Glomerular visceral epithelial cell (primary cell): ENCODE results near the gene TBC1D22A.

ENCODE experiments used
- DNase-seq: peaks from one replicate; pipeline ENCODE4 v3.0.0-alpha.2; 2016; ENCODE audit errors: extremely low spot score

The TBC1D22A gene

DNA sequence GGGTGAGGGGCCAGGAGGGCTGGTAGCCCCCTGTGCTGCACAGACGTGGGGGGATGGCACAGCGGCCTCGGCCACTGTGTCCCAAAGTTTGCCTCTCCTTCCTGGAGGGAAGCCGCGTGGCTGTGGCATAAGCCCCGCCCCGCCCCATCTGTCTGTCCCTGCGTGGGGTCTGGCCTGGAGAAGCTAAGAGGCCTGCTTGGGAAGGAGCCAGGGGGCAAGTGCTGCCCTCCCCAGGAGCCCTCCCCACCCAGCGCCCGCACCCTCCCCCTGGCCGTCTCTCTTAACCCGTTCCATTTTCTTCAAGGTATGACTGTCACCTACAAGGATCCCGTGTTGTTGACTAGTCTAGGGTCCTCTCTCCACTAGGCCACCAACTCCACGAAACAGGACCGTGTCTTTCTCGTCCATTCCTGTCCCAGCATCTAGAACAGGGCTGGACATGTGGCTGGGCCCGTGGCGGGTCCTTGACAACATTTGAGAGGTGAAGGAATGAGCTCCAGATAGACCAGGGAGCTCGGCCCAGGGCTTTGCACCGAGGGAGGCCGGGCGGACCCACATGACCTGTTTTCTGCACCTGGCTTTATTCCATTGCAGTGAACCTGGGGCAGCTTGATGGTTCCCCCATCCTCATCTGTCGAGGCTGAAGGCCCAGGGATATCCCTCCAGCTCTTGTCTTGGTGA lies 428.0 kb downstream of the TBC1D22A start:
- no peak for DNase-seq

DNA sequence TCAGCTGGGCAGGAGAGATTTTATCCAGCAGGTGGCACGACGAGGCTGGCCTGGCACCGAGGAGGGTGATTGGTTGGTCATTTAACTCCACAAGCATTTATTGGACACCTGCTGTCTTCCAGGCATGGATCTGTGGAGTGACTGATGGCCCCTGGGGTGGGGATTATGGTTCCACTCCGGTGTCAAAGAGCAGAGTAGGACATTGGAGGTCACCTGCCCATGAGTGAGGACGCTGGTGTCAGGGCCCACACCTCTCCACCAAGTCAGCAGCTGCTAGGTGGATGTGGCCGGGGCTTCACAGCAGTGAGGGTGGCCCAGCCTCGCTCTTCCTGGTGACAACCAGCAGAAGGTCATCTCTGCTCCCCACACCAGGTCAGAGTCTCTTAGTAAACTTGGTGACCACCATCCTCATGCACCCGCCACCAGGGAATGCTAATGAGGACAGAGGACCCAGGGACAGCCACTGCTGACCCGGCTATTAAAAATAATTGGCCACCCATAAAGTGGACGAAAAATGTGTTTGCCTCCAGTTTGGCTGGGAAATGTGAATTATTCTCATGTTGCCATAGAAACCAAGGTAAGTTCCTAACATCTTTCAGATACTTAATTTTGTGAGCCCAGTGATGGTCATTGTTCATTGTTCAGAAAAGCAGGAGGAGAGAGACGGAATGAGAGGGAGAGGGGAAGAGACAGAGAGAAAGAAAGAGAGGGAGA lies 428.7 kb downstream of the TBC1D22A start:
- DNase-seq, result no peak

DNA sequence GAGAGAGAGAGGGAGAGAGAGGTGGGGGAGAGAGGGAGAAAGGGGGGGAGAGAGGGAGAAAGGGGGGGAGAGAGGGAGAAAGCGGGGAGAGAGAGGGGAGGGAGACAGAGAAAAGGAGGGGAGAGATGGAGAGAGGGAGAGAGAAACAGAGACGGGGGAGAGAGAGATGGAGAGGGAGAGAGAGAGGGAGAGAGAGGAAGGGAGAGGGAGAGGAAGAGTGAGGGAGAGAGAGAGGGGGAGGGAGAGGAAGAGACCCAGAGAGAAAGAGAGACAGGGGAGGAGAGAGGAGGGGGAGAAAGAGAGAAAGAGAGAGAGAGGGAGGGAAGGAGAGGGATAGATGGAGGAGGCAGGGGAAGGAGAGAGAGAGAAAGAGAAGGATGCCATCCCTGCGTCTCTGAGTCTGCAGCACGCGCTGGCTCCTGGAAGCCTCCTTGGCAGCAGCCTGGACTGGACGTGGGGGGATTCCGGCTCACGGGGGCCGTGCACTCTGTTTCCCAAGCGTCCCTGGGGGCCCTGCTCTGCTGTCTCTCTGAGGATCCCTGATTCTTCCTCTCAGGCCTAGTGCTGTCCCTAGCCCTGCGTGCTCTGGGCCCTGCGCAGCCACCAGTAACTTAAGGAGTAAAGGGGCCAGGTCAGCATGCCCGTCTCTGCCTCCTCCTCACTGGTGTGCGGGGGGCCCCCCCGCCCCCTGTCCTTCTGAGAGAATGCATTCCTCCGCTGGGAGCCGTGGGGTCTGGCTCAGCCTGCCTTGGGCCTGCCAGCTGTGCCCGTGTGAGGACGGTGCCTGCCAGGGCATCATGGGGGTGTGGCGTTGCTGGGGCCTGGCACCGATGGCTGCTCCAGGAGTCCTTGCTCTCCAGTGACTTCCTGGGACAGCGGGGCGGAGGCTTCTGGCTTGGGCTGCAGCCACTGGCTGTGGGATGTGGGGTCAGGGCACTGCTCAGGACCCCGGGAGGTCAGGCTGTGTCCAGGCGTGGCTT lies 429.5 kb downstream of the TBC1D22A start:
- DNase-seq, result no peak

DNA sequence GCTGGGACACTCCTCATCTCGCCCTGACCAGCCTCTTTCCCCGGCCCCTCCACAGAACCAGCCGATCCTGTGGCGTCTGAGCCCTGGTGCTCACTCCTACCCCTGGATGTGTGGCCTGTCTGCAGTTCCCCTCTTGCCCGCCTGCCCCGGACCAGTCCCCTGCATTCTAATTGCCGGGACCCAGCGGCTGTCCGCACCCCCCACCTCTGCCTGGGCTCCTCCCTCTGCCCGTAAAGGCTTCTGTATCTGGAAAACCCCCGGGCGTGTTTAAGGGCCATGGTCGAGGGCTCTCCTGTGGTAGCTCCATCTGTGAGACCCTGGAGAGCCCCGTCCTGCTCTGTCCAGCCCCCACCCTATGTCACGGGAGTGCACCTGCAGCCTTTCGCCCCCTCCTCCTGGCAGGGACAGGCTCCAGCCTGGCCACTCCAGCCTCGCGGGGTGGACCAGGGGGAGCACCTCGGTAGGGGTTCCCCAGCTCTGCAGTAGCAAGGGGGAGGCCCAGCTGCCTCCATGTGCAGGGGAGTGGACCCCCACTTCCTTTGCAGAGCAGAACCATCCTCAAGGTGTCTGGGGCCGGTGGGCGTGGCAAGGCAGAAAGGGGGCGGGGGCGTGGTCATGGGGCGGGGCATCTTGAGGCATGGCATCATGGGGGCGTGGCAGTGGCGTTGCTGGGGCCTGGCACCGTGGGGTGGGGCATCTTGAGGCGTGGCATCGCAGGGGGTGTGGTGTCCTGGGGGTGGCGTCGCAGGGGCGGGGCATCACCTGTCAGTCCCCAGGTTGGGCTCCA lies 430.4 kb downstream of the TBC1D22A start:
- DNase-seq, result no peak

DNA sequence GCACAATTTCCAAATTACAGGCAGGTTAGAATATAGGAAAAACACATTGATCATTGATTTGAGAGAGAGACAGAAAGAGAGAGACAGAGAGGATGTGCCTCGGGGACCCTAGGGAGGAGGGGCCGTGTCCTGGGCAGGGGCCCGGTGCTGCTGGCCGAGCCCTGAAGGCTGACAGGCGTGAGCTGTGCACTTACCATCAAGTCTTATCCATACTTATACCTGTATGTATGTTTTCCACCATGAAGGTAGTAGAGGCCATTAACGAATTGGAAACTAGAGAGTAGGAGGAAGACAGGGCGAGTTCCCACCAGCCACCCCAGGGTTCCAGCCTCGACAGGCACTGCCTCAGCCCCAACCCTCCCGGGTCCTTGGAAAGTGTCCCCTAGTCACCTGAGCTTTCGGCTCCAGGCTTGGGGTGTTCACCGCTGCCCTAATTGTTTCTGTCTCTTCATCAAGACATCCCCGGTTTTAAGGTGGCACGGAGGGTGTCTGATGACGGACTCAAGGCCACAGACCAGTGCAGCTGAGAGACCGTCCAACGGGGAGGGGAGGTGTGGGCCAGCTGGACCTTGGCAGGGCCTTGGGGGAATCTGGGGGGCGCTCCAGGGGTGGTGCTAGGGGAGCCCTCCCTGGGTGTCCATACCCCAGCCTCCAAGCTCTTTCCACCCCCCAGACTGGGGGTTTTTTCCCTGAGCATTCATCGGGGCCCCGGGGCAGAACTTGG lies 431.3 kb downstream of the TBC1D22A start:
- DNase-seq, result no peak

DNA sequence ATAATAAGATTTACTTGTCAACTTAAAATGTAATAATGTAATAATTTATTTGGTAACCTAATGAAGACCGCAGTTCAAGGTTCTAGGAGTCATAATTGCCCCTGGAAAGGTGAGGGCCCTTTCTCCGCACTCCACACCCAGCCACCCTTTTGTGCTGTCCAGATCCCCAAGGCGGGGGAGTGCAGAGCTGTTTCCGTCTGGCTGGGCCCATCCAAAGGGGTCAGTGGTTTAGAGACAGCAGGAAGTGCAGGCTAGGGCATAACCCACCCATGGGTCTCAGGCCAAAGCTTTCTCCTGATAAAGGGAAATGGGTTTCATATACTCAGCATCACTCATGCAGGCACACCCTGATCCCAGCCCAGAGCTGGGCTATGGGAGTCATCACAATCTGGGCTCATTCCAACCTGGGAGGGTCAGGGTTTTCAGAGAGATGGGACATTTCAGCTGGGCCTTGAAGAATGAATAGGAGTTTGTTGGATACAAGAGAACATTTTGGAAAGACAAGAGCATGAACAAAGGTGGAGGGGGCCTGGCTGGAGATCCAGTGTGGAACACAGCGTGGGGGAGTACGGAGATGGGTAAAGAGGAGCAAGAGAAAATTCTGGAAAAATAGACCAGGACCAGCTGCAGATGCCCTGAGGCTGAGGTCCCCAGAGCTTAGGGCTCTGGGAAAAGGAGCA lies 432.2 kb downstream of the TBC1D22A start:
- no peak for DNase-seq

DNA sequence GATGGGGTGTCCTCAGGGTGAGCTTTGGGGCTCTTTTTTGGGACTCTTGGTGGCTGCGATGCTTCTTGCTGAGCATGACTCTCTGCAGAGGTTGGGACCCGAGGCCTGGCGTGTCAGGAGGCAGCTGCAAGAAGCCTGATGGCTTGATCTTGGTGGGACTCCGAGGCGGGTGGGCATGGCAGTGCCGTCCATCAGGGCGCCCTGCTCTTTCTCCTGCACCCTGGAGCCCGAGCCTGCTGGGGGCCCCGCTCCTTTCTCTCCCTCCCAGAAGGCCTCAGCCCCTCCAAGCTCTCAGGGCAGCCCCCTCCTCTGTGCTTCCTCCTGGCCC lies 432.7 kb downstream of the TBC1D22A start:
- no peak for DNase-seq

DNA sequence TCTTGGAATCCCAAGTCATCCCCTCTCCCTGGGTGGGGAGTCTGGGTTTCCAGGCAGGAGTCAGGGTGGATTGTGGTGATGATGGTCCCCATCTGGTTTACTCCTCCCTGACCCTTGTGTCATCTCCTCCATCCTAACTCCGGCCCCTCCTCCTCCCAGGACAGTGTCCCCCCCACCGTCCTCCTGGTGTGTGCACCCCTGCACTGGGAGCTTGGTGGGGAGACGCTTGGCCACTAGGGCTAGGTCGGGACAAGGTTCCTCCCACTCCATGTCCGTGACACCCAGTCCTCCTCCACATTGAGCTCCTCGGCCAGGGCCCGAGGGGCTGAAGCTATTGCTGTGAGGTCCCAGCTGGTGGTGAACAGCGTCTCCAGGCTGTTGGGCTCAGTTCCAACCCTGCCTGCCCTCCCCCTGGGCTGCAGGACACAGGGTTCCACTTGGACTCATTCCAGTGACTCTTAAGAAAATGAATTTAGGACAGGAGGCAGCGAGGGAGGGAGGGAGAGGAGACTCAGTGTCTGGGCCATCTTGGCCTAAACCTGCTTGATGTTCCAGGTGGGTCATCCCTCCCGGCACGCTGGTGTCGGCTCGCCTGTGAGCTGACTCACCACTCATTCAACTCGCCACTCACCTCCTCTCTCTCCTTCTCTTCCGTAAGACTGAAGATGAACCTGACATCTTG lies 433.2 kb downstream of the TBC1D22A start:
- no peak for DNase-seq

DNA sequence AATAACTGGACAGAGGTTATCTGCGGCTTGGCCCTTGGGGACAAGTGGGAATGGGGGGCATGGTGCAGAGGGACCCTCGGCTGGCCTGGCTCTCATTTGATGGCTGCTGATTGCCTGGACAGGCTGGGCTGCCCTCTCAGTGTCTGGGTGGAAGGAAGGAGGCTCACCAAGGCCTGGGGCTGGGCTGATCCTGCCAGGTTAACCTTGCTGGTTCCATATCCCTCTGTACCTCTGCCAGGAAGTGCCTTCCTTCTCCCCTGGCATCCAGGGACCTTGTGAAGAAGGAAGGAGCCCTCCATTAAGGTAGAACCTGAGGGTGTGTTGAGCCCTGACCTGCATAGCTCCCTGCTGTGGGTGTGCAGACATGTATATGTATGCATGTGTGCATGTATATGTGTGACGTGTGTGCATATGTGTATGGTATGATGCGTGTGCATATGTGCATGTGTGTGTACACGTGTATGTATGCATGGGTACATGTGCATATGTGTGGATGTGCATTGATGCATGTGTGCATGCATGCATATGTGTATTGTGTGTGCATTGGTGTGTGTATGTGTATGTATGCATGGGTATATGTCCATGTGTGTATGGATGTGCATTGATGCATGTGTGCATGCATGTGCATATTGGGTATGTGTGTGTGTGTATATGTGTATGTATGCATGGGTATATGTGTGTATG lies 433.9 kb downstream of the TBC1D22A start:
- no peak for DNase-seq

DNA sequence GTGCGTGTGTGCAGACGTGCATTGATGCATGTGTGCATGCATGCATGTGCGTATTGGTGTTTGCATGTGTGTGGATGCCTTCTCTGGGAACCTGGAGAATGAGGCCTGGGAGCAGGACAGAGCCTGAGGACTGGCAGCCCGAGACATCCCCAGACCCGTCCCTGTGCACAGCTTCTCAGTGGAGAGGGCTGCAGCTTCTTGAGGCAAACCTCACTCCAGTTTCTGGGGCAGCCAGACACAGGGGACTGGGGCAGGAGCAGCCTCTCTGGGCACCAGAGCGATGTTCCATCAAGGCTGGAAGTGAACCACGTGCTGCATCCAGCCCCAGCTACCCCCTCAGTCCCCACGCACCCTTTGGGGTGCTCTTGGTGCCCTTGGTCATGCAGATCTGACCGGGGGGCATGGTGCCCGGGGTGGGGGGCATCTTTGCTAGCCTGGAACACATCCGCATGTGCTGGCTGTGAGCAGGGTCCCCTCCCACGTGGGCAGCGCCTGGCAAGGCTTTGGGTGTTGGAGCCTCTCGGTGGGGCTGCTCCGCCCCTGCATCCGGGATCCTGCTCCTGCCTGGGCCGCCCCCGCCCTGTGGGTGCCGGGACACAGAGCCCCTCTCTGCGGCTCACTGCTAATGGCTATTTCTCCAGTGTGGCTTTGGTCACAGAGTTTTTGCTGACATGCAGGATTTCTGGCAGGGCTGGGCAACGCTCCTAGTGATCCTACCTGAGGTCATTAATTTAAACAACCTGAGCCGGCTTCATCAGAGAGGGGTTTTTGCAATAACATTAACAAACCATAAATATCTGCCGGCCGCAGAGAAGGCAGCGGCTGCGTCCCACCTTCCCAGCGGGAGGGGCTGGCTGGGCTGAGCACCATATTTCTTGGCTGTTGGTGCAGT lies 434.7 kb downstream of the TBC1D22A start:
- no peak for DNase-seq

DNA sequence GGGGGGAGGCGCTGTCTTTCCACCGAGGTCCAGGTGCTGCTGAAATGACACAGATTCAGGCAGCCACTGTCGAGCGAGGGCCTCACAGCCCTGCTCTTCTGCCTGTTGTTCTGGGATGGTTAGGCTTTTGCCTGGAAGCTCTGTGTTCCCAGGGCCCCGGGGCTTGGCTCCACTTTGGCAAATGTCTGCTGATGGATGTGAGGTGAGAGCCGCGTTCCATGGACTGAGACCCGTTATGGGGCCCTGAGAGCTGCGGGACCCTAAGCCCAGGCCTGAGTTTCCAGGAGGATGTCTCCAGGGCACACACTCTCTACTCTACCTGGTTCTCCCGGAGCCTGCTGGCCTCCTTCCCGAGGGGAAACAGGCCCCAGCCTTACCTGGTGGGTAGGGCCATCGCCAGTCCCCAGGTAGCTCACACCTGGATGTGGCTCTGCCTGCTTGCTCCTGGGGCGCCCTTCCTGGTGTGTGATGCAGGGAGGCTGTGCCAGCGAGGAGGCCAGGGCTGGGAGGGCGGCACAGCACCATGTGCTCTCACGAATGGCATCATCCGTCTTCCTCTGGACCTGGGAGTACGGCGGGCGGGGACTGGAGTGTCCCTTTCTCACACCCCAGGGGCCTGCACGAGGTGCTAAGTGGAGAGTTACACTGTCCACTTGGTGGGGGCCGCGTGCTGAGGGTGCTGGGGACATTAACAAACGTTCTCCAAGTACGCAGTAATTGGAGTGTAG lies 435.5 kb downstream of the TBC1D22A start:
- DNase-seq, result no peak

DNA sequence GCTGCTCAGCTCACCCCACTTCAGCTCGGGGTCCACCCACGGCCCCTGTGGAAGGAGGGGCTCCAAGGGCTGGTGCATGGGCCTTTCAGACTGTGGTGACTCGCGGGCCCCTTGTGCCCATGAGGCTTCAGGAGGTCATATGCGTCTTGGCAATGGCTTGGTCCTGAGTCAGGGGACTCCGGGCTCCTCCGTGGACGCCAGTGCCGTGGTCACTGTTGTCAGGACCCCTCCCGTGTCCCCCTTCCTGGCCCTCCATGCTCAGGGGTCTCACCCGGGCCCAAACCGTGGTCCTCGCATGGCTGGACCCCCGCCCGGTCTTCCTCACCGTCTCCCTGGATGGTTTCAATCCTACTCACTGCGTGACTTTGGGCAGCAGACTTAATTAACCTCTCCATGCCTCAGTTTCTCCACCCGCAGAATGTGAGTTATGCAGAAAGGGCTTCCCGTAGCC lies 436.4 kb downstream of the TBC1D22A start:
- no peak for DNase-seq

DNA sequence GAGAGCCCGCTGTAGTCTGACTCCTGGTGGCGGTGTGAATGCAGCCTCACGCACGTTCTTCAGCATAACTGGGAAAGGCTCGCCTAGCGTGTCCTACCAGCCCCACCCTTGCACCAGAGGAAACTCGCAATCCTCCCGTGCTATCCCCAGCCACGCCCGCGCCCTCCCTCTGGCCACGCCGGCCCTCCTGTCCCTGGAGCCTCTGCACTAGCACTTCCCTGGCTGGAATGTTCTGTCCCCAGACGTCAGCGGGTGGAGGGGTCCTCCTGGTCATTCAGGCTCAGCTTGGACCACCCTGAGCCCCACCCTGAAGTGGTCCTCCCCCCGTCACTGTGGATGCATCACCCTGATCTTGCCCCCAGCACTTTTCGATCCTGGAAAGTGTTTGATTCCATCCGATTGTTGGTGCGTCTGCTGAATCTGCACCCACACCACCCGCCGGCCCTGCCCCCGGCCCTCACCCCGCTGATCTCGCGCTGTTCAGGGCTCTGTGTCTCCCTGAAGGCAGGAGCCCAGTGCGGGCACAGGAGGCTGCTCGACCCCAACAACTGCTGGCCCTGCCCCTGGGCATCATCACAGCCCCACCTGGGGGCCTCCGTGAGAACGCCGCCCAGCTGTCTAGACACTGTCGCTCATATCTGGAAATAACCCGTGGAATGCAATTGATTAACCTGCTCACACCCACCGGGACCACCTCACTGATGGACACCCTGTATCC lies 437.0 kb downstream of the TBC1D22A start:
- no peak for DNase-seq

DNA sequence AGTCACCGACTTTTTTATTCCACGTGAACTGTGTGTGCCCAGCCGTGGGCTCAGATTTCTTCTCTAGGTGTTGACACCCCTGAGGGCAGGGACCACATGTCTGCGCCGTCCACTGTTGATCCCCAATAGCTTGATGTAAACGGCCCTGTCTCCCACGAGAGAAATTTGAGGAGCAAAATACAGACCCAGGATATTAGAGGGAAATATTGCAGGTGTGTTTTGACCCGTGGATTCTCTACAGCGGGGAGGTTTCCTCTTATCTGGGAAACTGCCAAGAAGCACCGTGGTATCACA lies 437.5 kb downstream of the TBC1D22A start:
- no peak for DNase-seq

DNA sequence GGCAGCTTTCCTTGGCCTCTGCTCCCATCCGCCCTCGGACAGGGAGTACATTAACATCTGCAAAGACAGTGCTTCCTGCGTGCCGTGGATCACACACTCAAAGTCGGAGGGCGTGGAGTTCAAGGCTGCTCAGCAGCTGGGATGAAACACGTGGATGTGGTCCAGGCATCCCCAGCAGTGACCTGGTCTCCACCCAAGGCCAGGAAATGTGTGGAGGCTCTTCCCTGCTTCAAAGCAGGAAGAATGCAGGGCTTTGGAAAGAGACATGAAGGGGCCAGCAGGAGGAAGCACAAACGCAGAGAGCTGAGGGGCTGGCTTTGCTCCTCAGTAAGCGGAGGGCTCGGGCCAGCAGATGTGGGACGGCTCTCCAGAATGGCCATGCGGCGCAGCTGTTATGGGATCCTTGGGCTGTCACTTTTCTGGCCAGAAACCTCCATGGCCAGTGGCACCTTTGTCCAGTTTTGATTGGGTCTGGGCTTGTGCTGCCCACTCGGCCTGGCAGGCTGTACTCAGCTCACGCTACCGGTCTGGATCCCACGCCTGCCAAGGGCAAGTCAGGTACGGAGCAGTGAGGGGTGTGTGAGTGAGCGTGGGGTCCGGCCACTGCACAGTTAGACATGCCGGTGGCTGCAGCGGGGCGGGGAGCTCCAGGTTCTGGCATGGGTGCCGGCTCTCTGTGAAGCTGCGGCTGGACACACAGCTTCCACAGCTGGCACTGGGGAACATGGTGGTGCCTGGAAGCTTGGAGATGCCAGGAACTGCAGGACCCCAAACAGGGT lies 438.0 kb downstream of the TBC1D22A start:
- no peak for DNase-seq
